Neural crest cell (in vitro differentiated cells): Measurements from ENCODE around the gene DIAPH3. TPM values are rescaled to one million over a fixed set of nuclear protein-coding genes. Genes with fewer than 3 reads are reported as not detected.

Experiments used
- DNase-seq: peaks from one replicate; pipeline ENCODE4 v3.0.0; 2021; ENCODE audit warnings: low read depth, mixed read lengths, low spot score
- H3K27ac Mint-ChIP-seq: one replicate; pipeline ENCODE4 v1.8.0; 2021; ENCODE audit warnings: mild to moderate bottlenecking, mixed read lengths; ENCODE audit not compliant: unreplicated experiment
- H3K27me3 Mint-ChIP-seq: 2 replicates; pipeline ENCODE4 v1.8.0; 2021; ENCODE audit warnings: low read depth, mild to moderate bottlenecking, mixed read lengths
- H3K36me3 Mint-ChIP-seq: 2 replicates; pipeline ENCODE4 v1.8.0; 2021; ENCODE audit warnings: low read depth, mild to moderate bottlenecking, mixed read lengths
- H3K4me1 Mint-ChIP-seq: 2 replicates; pipeline ENCODE4 v1.8.0; 2021; ENCODE audit warnings: mixed read lengths
- H3K4me3 Mint-ChIP-seq: one replicate; pipeline ENCODE4 v1.8.0; 2021; ENCODE audit warnings: mild to moderate bottlenecking, mixed read lengths
- H3K9me3 Mint-ChIP-seq: 2 replicates; pipeline ENCODE4 v1.8.0; 2021; ENCODE audit warnings: mixed read lengths
- CTCF ChIP-seq: fragments of 200-600 bp; sonication (generic); conservative IDR thresholded peaks from 2 replicates; pipeline ENCODE4 v1.5.0; 2021; ENCODE audit warnings: antibody characterized with exemption, mild to moderate bottlenecking
- total RNA-seq: library from RNA; stranded (reverse); gene quantifications from 2 replicates; pipeline ENCODE4 v1.2.1, GENCODE V29; 2021

DIAPH3 gene
- total RNA-seq, 1 donor from 2014 or later: 16.4 TPM

GRCh38 chr13:59738921-59739320, 424.8 kb downstream of the DIAPH3 start:
- Mint-ChIP-seq H3K27ac (no peak overlapping the region), H3K4me1 (peaks cover 4% of the 10 kb centered on the region), H3K36me3 (peaks cover 2% of the 10 kb centered on the region), H3K9me3 (peaks cover 3% of the 10 kb centered on the region), H3K4me3 (no peak overlapping the region), H3K27me3 (no peaks in the 10 kb centered on the region)
- no peak for DNase-seq
- TF ChIP-seq CTCF: no peak

DNA sequence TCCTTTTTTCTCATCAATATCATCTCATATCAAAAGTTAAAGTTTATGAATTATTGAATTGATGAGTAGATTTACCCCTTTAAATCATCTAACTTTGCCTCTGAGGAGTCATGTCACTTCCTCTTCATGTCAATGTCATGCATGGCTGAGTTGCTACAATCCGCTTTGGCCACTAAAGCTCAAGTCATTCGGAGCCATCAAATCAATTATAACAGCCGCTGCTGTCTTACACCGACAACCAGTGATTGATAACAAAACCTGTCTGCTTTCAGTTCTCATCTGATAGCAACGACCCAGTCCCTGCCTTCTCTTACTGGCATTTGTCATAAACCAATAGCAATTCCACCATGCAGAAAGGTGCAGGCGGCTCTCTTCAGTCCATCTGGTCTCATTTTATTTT, 429.3 kb downstream of the DIAPH3 start:
- Mint-ChIP-seq H3K27ac (no peak overlapping the region), H3K4me1 (peaks cover 4% of the 10 kb centered on the region), H3K4me3 (no peak overlapping the region), H3K9me3 (no peaks in the 10 kb centered on the region), H3K27me3 (no peaks in the 10 kb centered on the region), H3K36me3 (no peaks in the 10 kb centered on the region)
- no peak for TF ChIP-seq CTCF
- DNase-seq: no peak

DNA sequence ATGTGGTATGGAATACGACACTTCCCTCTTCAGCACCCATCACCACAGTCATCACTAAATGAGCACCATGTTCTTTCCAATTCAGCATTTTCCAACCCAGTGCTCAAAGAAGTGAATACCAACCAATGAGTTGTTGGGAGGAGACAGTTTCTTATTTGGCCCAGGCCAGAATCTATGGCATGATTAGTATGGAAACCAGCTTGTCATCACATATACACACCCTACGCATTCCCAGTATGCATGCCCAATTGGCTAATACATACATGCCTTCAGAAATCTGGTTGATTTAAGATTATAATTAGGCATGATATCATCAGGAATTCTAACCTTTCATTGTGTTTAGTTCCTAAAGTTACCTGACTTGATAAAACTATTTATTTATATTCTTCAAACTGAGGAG, 430.0 kb downstream of the DIAPH3 start:
- Mint-ChIP-seq H3K36me3 (no peaks in the 10 kb centered on the region), H3K9me3 (no peaks in the 10 kb centered on the region), H3K27ac (no peak overlapping the region), H3K4me3 (no peak overlapping the region), H3K27me3 (no peaks in the 10 kb centered on the region), H3K4me1 (peaks cover 9% of the 10 kb centered on the region)
- no peak for TF ChIP-seq CTCF
- no peak for DNase-seq

DNA sequence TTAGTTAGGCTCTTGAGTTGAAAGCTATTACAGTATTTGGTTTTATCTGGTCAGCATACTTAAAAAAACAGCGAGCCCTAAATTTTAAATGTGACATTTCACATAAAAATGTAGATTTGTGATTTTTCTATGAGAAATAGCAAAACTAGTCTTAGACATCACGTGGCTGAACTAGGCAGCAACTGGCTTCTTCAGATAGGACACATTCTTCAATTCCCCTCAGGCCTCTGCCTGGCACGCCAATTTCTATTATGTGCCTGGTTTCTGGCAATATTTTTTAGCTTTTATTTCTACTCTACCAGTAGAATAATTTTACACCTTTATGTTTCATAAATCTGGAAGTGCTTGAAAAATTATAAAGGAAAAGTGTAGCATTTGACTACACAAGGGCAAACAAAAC, 433.7 kb downstream of the DIAPH3 start:
- TF ChIP-seq CTCF: no peak
- Mint-ChIP-seq H3K4me3 (no peak overlapping the region), H3K27ac (no peak overlapping the region), H3K9me3 (no peaks in the 10 kb centered on the region), H3K4me1 (peaks cover 9% of the 10 kb centered on the region), H3K36me3 (no peaks in the 10 kb centered on the region), H3K27me3 (no peaks in the 10 kb centered on the region)
- no peak for DNase-seq

- H3K4me1 Mint-ChIP-seq: peaks cover 5% of the 10 kb centered on the region
- H3K27ac Mint-ChIP-seq: no peak overlapping the region
- H3K27me3 Mint-ChIP-seq: no peaks in the 10 kb centered on the region
- H3K4me3 Mint-ChIP-seq: no peak overlapping the region
- TF ChIP-seq CTCF: no peak
- H3K9me3 Mint-ChIP-seq: no peaks in the 10 kb centered on the region
- no peak for DNase-seq
- H3K36me3 Mint-ChIP-seq: no peaks in the 10 kb centered on the region
Measured at GRCh38 chr13:59728896-59729545, 434.7 kb downstream of the DIAPH3 start.
